Fibroblast of peridontal ligament (primary cell): ENCODE measurements around the gene NUDT2.
"Not testable (repeated sequence)": the region's sequence is repeated elsewhere in the genome, so short reads cannot be mapped to it uniquely, and the experiment has no call there.

Experiments used
- DNase-seq: peaks from one replicate; pipeline ENCODE4 v3.0.0-alpha.2; 2010; ENCODE audit errors: extremely low read depth

NUDT2 gene

GRCh38 chr9:34328987-34329832, at the start of gene NUDT2, which contains the start of gene KIF24:
NUDT2 (plus strand) TSS chr9:34329569; CDS start chr9:34339040, 9,471 bp downstream.
KIF24 (minus strand) TSS chr9:34329268; CDS start chr9:34311346, 17,922 bp downstream.
- peak; percentile 100 for DNase-seq

GRCh38 chr9:34282096-34282495, 47.3 kb upstream of the NUDT2 start:
- peak; percentile 66 for DNase-seq

- DNase-seq, result no peak
Measured at GRCh38 chr9:34289159-34289558, 40.2 kb upstream of the NUDT2 start.

GRCh38 chr9:34291023-34291422, 38.3 kb upstream of the NUDT2 start:
- no peak for DNase-seq

GRCh38 chr9:34291423-34291822, 37.9 kb upstream of the NUDT2 start:
- DNase-seq, result no peak

GRCh38 chr9:34292552-34292951, 36.8 kb upstream of the NUDT2 start:
- no peak for DNase-seq

GRCh38 chr9:34301064-34301463, 28.3 kb upstream of the NUDT2 start:
- DNase-seq, result not testable (repeated sequence)

- not testable (repeated sequence) for DNase-seq
Measured at GRCh38 chr9:34308316-34308715, 21.1 kb upstream of the NUDT2 start.

- DNase-seq, result peak; percentile 40
Measured at GRCh38 chr9:34310215-34310614, 19.2 kb upstream of the NUDT2 start.

GRCh38 chr9:34311499-34312185, 17.7 kb upstream of the NUDT2 start:
- no peak for DNase-seq

- DNase-seq, result no peak
Measured at GRCh38 chr9:34317436-34317835, 11.9 kb upstream of the NUDT2 start.

GRCh38 chr9:34318163-34318790, 11.1 kb upstream of the NUDT2 start:
- DNase-seq, result no peak

GRCh38 chr9:34321451-34321850, 7.9 kb upstream of the NUDT2 start:
- no peak for DNase-seq

GRCh38 chr9:34322899-34323591, 6.3 kb upstream of the NUDT2 start:
- peak; percentile 11 for DNase-seq

GRCh38 chr9:34326690-34327089, 2.7 kb upstream of the NUDT2 start:
- DNase-seq, result no peak

- DNase-seq, result no peak
Measured at GRCh38 chr9:34328500-34328986, 826 bp upstream of the NUDT2 start.

- DNase-seq, result no peak
Measured at GRCh38 chr9:34331196-34331595, 1.8 kb downstream of the NUDT2 start.

GRCh38 chr9:34332076-34332964, 3.0 kb downstream of the NUDT2 start:
- peak; percentile 73 for DNase-seq

- no peak for DNase-seq
Measured at GRCh38 chr9:34333836-34334235, 4.5 kb downstream of the NUDT2 start.

- DNase-seq, result no peak
Measured at GRCh38 chr9:34334337-34334824, 5.0 kb downstream of the NUDT2 start.
